Measurements from ENCODE around the gene RNF220. TPM values are rescaled to one million over a fixed set of nuclear protein-coding genes. Genes with fewer than 3 reads are reported as not detected.
"Not testable (repeated sequence)": the region's sequence is repeated elsewhere in the genome, so short reads cannot be mapped to it uniquely, and the experiment has no call there.

The RNF220 gene
- total RNA-seq, 2 donors from 2014 or later, result 84.8 to 95.2 TPM

GRCh38 chr1:44500181-44501046, 95.4 kb downstream of the RNF220 start:
- no peaks in the 10 kb centered on the region for H3K4me1 Mint-ChIP-seq
- H3K27me3 Mint-ChIP-seq, result peaks cover 22% of the 10 kb centered on the region
- ATAC-seq, result no peak
- no peaks in the 10 kb centered on the region for H3K36me3 Mint-ChIP-seq (ENCODE audit: low read depth)
- DNase-seq, result no peak
- H3K27ac Mint-ChIP-seq, result no peak overlapping the region
- no peaks in the 10 kb centered on the region for H3K9me3 ChIP-seq (ENCODE audit: control insufficient read depth, low read length, poor library complexity, severe bottlenecking)
- H3K4me3 Mint-ChIP-seq, result no peak overlapping the region

GRCh38 chr1:44501047-44501890, 96.2 kb downstream of the RNF220 start:
- Mint-ChIP-seq H3K27me3 (peaks cover 23% of the 10 kb centered on the region), H3K4me3 (no peak overlapping the region), H3K4me1 (no peaks in the 10 kb centered on the region), H3K36me3 (ENCODE audit: low read depth) (no peaks in the 10 kb centered on the region), H3K27ac (no peak overlapping the region)
- DNase-seq (no peak), ATAC-seq (no peak)
- H3K9me3 ChIP-seq (ENCODE audit: control insufficient read depth, low read length, poor library complexity, severe bottlenecking), result no peaks in the 10 kb centered on the region

- ATAC-seq; H3K27ac Mint-ChIP-seq; H3K4me3 Mint-ChIP-seq; DNase-seq; H3K4me1 Mint-ChIP-seq; H3K9me3 ChIP-seq (ENCODE audit: control insufficient read depth, low read length, poor library complexity, severe bottlenecking); H3K36me3 Mint-ChIP-seq (ENCODE audit: low read depth): not testable (repeated sequence)
- H3K27me3 Mint-ChIP-seq, result peaks cover 37% of the 10 kb centered on the region
Observed at GRCh38 chr1:44502823-44503222, 97.8 kb downstream of the RNF220 start.

- Mint-ChIP-seq H3K4me3 (no peak overlapping the region), H3K36me3 (ENCODE audit: low read depth) (no peaks in the 10 kb centered on the region), H3K27ac (no peak overlapping the region), H3K4me1 (no peaks in the 10 kb centered on the region), H3K27me3 (peaks cover 45% of the 10 kb centered on the region)
- H3K9me3 ChIP-seq (ENCODE audit: control insufficient read depth, low read length, poor library complexity, severe bottlenecking), result no peaks in the 10 kb centered on the region
- ATAC-seq, result no peak
- DNase-seq, result no peak
Observed at GRCh38 chr1:44503625-44504024, 98.6 kb downstream of the RNF220 start.

- Mint-ChIP-seq H3K4me3 (no peak overlapping the region), H3K4me1 (no peaks in the 10 kb centered on the region), H3K27ac (no peak overlapping the region), H3K27me3 (peaks cover 49% of the 10 kb centered on the region), H3K36me3 (ENCODE audit: low read depth) (no peaks in the 10 kb centered on the region)
- ATAC-seq, result no peak
- no peaks in the 10 kb centered on the region for H3K9me3 ChIP-seq (ENCODE audit: control insufficient read depth, low read length, poor library complexity, severe bottlenecking)
- no peak for DNase-seq
Observed at GRCh38 chr1:44505210-44505993, 100.3 kb downstream of the RNF220 start.

- Mint-ChIP-seq H3K36me3 (ENCODE audit: low read depth) (peaks cover 2% of the 10 kb centered on the region), H3K4me1 (peaks cover 15% of the 10 kb centered on the region), H3K27me3 (peaks cover 67% of the 10 kb centered on the region), H3K27ac (no peak overlapping the region), H3K4me3 (no peak overlapping the region)
- H3K9me3 ChIP-seq (ENCODE audit: control insufficient read depth, low read length, poor library complexity, severe bottlenecking), result no peaks in the 10 kb centered on the region
- ATAC-seq (no peak), DNase-seq (no peak)
Observed at GRCh38 chr1:44507490-44508396, 102.7 kb downstream of the RNF220 start.

GRCh38 chr1:44508397-44508745, 103.3 kb downstream of the RNF220 start:
- peaks cover 73% of the 10 kb centered on the region for H3K27me3 Mint-ChIP-seq
- H3K36me3 Mint-ChIP-seq (ENCODE audit: low read depth), result peaks cover 2% of the 10 kb centered on the region
- H3K4me3 Mint-ChIP-seq, result no peak overlapping the region
- no peak for DNase-seq
- H3K4me1 Mint-ChIP-seq, result peaks cover 15% of the 10 kb centered on the region
- no peaks in the 10 kb centered on the region for H3K9me3 ChIP-seq (ENCODE audit: control insufficient read depth, low read length, poor library complexity, severe bottlenecking)
- H3K27ac Mint-ChIP-seq, result no peak overlapping the region
- ATAC-seq, result no peak

- ATAC-seq (no peak), DNase-seq (no peak)
- peak overlapping the region; percentile 69 for H3K27ac Mint-ChIP-seq
- peaks cover 15% of the 10 kb centered on the region for H3K4me1 Mint-ChIP-seq
- H3K4me3 Mint-ChIP-seq, result peak overlapping the region; percentile 56
- H3K9me3 ChIP-seq (ENCODE audit: control insufficient read depth, low read length, poor library complexity, severe bottlenecking), result no peaks in the 10 kb centered on the region
- peaks cover 2% of the 10 kb centered on the region for H3K36me3 Mint-ChIP-seq (ENCODE audit: low read depth)
- H3K27me3 Mint-ChIP-seq, result peaks cover 83% of the 10 kb centered on the region
Observed at GRCh38 chr1:44511363-44511762, 106.3 kb downstream of the RNF220 start.

- peaks cover 2% of the 10 kb centered on the region for H3K36me3 Mint-ChIP-seq (ENCODE audit: low read depth)
- H3K4me1 Mint-ChIP-seq, result peaks cover 15% of the 10 kb centered on the region
- ATAC-seq (peak; percentile 48), DNase-seq (no peak)
- no peaks in the 10 kb centered on the region for H3K9me3 ChIP-seq (ENCODE audit: control insufficient read depth, low read length, poor library complexity, severe bottlenecking)
- peaks cover 83% of the 10 kb centered on the region for H3K27me3 Mint-ChIP-seq
- H3K4me3 Mint-ChIP-seq, result no peak overlapping the region
- H3K27ac Mint-ChIP-seq, result no peak overlapping the region
Observed at GRCh38 chr1:44511769-44512168, 106.7 kb downstream of the RNF220 start.

- H3K27ac Mint-ChIP-seq, result no peak overlapping the region
- H3K4me3 Mint-ChIP-seq, result no peak overlapping the region
- ATAC-seq (no peak), DNase-seq (no peak)
- H3K4me1 Mint-ChIP-seq, result peaks cover 15% of the 10 kb centered on the region
- peaks cover 83% of the 10 kb centered on the region for H3K27me3 Mint-ChIP-seq
- H3K36me3 Mint-ChIP-seq (ENCODE audit: low read depth), result peaks cover 6% of the 10 kb centered on the region
- no peaks in the 10 kb centered on the region for H3K9me3 ChIP-seq (ENCODE audit: control insufficient read depth, low read length, poor library complexity, severe bottlenecking)
Observed at GRCh38 chr1:44512313-44512885, 107.3 kb downstream of the RNF220 start.

GRCh38 chr1:44513111-44513510, 108.1 kb downstream of the RNF220 start:
- H3K27ac Mint-ChIP-seq, result no peak overlapping the region
- peaks cover 7% of the 10 kb centered on the region for H3K36me3 Mint-ChIP-seq (ENCODE audit: low read depth)
- H3K4me1 Mint-ChIP-seq, result peaks cover 15% of the 10 kb centered on the region
- no peaks in the 10 kb centered on the region for H3K9me3 ChIP-seq (ENCODE audit: control insufficient read depth, low read length, poor library complexity, severe bottlenecking)
- ATAC-seq (no peak), DNase-seq (no peak)
- no peak overlapping the region for H3K4me3 Mint-ChIP-seq
- H3K27me3 Mint-ChIP-seq, result peaks cover 79% of the 10 kb centered on the region

GRCh38 chr1:44514673-44515072, 109.6 kb downstream of the RNF220 start:
- Mint-ChIP-seq H3K4me3 (no peak overlapping the region), H3K27me3 (peaks cover 82% of the 10 kb centered on the region), H3K4me1 (peaks cover 21% of the 10 kb centered on the region), H3K36me3 (ENCODE audit: low read depth) (peaks cover 9% of the 10 kb centered on the region), H3K27ac (no peak overlapping the region)
- ATAC-seq (no peak), DNase-seq (no peak)
- H3K9me3 ChIP-seq (ENCODE audit: control insufficient read depth, low read length, poor library complexity, severe bottlenecking), result no peaks in the 10 kb centered on the region

Measured in T-helper 17 cell (primary cell).